SK-N-DZ (cell line): ENCODE data around the gene SPHK2. TPM values are rescaled to one million over a fixed set of nuclear protein-coding genes. Genes with fewer than 3 reads are reported as not detected.
"Not testable (repeated sequence)": the region's sequence is repeated elsewhere in the genome, so short reads cannot be mapped to it uniquely, and the experiment has no call there.

Experiments
- DNase-seq: peaks from one replicate; pipeline ENCODE4 v3.0.0-alpha.2; 2015; ENCODE audit warnings: low spot score
- polyA plus RNA-seq, 2 experiments: library from polyadenylated mRNA; depleted of rRNA; stranded (reverse); fragments of >200 nt; gene quantifications; 2 replicates each; pipeline ENCODE4 v1.2.3, GENCODE V29; 2014

The SPHK2 gene, protein sequence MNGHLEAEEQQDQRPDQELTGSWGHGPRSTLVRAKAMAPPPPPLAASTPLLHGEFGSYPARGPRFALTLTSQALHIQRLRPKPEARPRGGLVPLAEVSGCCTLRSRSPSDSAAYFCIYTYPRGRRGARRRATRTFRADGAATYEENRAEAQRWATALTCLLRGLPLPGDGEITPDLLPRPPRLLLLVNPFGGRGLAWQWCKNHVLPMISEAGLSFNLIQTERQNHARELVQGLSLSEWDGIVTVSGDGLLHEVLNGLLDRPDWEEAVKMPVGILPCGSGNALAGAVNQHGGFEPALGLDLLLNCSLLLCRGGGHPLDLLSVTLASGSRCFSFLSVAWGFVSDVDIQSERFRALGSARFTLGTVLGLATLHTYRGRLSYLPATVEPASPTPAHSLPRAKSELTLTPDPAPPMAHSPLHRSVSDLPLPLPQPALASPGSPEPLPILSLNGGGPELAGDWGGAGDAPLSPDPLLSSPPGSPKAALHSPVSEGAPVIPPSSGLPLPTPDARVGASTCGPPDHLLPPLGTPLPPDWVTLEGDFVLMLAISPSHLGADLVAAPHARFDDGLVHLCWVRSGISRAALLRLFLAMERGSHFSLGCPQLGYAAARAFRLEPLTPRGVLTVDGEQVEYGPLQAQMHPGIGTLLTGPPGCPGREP
- polyA plus RNA-seq (2014; cell fraction: cytosol; rRNA removed), result 10.2 and 16.4 TPM in 2 replicates
- 15.7 and 17.2 TPM in 2 replicates for polyA plus RNA-seq (2014; cell fraction: nucleus; rRNA removed)

GRCh38 chr19:48618916-48619691 is at the start of gene SPHK2, which contains the start of gene RPL18:
Gene SPHK2 (plus strand): TSS chr19:48619506. CDS start chr19:48620515, 1,009 bp downstream.
Gene RPL18 (minus strand): TSS chr19:48619178. CDS start chr19:48619143, 35 bp downstream.
- peak; percentile 98 for DNase-seq

- DNase-seq, result no peak
Measured at GRCh38 chr19:48569814-48570213, 49.5 kb upstream of the SPHK2 start.

DNA sequence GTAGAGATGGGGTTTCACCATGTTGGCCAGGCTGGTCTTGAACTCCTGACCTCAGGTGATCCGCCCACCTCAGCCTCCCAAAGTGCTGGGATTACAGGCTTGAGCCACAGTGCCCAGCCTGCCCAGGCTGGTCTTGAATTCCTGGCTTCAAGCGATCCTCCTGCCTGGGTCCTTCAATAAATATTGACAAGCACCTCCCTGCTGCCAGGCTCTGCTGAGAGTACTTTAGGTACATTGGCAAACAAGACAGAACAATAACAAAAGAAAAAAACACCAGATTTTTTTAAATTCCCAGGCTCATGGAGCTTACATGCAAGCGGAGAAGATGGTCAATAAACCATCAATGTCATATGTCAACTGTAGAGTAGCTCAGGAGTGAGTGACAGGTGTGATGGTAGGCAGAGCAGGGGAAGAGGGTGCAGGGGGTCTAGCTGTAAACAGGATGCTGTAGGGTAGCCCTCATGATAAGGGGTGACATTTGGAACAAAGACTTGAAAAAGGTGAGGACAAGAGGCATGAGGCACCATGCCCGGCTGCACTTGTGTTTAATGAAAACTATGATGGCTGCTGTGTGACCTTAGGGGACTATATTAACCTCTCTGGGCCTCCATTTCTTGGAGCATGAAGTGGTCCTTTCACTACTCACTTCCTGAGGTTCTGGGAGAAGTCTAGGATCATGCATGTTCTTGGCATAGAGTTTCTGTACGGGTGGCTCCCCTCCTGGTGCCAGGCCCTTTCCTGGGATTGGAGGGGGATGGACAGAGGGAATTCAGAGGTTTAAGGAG is 47.7 kb upstream of the SPHK2 start:
- DNase-seq, result no peak

GRCh38 chr19:48573163-48573505 is 46.2 kb upstream of the SPHK2 start:
- no peak for DNase-seq

DNA sequence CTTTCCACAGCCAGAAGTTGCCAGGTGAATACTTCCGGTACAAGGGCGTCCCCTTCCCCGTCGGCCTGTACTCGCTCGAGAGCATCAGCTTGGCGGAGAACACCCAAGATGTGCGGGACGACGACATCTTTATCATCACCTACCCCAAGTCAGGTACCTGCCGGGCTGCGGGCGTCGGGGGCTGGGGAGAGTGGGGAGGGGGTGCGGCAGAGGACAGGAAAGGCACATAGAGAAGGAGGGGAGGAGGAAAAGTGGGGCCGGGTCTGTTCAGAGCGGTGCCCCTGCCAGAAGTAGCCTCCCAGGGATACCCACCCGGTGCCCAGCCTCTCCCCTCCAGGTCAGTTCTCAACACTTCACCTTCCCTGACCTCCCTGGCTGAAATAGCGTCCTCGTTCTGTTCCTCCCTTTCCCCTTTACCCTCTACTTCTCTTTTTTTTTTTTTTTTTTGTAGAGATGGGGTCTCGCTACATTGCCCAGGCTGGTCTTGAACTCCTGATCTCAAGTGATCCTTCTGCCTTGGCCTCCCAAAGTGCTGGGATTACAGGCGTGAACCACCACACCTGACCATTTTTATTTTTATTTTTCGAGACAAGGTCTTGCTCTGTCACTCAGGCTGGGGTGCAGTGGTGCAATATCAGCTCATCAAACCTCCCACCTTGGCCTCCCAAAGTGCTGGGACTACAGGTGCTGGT is 43.2 kb upstream of the SPHK2 start:
- DNase-seq, result no peak

DNA sequence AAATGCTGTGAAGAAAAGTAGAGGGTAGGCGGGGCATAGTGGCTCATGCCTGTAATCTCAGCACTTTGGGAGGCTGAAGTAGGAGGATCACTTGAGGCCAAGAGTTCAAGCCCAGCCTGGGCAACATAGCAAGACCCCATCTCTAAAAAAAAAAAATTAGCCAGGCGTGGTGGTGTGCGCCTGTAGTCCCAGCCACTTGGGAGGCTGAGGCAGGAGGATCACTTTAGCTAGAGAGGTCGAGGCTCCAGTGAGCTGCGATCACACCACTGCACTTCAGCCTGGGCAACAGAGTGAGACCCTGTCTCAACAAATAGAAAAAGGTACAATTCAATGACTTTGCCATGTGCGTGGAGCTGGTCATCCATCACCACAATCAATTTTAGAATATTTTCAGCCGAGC is 41.4 kb upstream of the SPHK2 start:
- DNase-seq, result not testable (repeated sequence)

DNA sequence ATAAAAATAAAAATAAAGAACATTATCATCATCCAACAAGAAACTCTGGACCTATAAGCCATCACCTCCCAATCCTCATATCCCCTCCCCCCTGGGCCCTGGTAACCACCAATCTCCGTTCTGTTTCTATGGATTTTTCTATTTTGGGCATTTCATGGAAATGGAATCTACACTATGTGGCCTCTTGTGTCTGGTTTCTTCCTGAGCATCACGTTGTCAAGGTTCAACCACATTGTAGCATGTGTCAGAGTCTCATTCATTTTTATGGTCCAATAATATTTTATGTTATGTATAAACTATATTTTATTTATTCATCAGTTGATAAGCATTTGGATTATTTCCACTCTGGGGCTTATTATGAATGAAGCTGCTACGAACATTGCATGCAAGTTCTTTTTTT is 40.4 kb upstream of the SPHK2 start:
- DNase-seq, result no peak

GRCh38 chr19:48582168-48582567 is 37.1 kb upstream of the SPHK2 start:
- DNase-seq, result no peak

GRCh38 chr19:48587387-48587786 is 31.9 kb upstream of the SPHK2 start:
- DNase-seq, result no peak

GRCh38 chr19:48588670-48589401 is 30.5 kb upstream of the SPHK2 start:
- peak; percentile 59 for DNase-seq

- DNase-seq, result no peak
Measured at GRCh38 chr19:48591021-48591420, 28.3 kb upstream of the SPHK2 start.

- DNase-seq, result no peak
Measured at GRCh38 chr19:48595171-48595570, 24.1 kb upstream of the SPHK2 start.

DNA sequence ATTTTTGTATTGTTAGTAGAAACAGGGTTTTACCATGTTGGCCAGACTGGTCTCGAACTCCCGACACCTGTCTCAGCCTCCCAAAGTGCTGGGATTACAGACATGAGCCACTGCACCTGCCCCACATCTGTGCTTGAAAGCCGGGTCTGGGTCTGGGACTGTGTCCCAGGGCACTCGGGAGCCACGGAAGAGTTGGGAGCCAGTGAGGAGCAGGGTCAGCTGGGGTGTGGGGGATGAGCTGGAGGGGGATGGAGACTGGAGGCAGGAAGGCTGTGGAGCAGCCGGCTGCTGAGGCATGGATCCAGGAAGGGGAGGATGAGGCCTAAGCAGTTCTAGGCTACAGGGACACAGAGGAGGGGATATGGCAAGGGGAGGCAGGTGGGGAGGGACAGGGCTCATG is 23.5 kb upstream of the SPHK2 start:
- no peak for DNase-seq

- DNase-seq, result no peak
Measured at GRCh38 chr19:48596237-48596636, 23.1 kb upstream of the SPHK2 start.

DNA sequence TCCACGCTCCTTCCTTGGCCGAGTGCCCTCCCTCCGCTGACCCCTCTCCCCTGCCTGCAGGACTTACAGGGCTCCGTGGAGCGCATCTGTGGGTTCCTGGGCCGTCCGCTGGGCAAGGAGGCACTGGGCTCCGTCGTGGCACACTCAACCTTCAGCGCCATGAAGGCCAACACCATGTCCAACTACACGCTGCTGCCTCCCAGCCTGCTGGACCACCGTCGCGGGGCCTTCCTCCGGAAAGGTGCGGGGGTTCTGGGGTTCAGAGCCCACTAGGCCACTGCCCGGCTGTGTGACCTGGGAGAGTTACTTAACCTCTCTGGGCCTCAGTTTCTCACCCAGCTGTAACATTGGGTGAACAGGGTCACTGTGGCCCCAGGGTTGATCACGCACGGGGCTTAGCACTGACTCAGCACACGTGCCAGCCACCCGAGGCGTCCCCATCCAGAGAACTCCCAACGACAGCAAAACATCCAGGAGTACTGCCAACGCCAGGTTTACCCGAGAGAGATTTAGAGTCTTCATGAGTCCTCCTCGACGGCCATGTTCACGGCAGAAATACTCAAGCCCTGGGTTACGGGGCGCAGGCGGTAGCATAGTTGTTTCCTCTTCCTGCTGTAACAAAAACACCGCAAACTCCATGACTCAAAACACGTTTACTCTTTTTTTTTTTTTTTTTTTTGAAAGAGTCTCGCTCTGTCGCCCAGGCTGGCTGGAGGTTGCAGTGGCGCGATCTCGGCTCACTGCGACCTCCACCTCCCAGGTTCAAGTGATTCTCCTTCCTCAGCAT is 22.4 kb upstream of the SPHK2 start:
- DNase-seq, result no peak

DNA sequence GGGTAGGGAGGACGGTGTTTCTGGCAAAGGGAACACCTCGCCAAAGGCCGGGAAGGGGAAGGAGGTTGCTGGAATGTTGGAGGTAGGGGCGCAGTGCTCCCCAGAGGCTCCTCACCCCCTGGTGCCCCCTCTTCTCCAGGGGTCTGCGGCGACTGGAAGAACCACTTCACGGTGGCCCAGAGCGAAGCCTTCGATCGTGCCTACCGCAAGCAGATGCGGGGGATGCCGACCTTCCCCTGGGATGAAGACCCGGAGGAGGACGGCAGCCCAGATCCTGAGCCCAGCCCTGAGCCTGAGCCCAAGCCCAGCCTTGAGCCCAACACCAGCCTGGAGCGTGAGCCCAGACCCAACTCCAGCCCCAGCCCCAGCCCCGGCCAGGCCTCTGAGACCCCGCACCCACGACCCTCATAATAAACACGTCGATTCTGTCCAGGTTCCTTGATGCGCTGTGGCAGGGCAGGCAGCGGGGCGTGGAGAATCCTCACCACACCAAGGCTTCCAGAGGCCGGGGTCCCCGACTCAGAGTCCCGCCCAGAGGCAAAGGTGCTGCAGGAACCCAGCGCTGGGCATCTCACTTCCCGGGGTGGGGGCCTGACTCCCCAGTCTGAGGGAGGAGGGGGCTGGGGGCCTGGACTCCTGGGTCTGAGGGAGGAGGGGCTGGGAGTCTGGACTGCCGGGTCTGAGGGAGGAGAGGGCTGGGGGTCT is 20.2 kb upstream of the SPHK2 start:
- DNase-seq, result no peak

DNA sequence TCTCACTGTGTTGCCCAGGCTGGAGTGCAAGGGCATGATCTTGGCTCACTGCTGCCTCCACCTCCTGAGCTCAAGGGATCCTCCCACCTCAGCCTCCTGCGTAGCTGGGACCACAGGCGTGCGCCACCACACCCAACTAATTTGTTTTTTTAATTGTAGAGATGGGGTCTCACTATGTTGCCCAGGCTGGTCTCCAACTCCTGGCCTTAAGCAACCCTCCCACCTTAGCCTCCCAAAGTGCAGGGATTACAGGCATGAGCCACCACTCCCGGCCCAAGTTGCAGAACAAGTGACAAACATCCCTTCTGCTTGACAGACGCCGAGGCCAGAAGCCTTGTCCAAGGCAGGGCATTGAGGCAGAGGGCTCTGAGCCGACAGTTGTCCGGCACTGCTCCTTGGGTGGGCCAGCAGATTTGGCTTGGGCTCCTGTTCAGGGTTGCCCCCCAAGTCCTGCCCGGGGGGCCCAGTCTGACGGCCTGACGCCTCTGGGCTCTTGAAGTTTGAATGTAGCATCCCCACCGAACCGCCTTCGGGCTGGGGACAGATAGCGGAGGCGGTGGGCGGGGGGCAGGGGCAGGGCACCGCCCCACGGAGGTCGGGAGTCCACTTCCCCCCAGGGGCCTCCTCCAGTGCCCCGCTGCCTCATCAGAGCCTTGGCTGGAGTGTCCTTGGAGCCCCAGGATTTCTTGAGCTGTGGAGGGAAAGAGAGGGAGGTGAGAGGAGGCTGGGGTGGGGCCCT is 18.5 kb upstream of the SPHK2 start:
- no peak for DNase-seq

- DNase-seq, result no peak
Measured at GRCh38 chr19:48603001-48603400, 16.3 kb upstream of the SPHK2 start.
